Measurements from ENCODE around the gene IQGAP3.
A peak's percentile ranks its signal among the peaks of the same experiment; 100 is the strongest.

Gene IQGAP3

GRCh38 chr1:156549390-156549789 lies 23.0 kb downstream of the IQGAP3 start:
- DNase-seq (ENCODE audit: extremely low spot score, insufficient read length, low read depth) (no peak), FAIRE-seq (no peak)

- no peak for FAIRE-seq
- DNase-seq (ENCODE audit: extremely low spot score, insufficient read length, low read depth), result no peak
Observed at GRCh38 chr1:156547982-156548381, 24.4 kb downstream of the IQGAP3 start.

- FAIRE-seq (no peak), DNase-seq (ENCODE audit: extremely low spot score, insufficient read length, low read depth) (no peak)
Observed at GRCh38 chr1:156547434-156547833, 24.9 kb downstream of the IQGAP3 start.

- FAIRE-seq, result no peak
- no peak for DNase-seq (ENCODE audit: extremely low spot score, insufficient read length, low read depth)
Observed at GRCh38 chr1:156546267-156546666, 26.1 kb downstream of the IQGAP3 start.

- DNase-seq (ENCODE audit: extremely low spot score, insufficient read length, low read depth) (no peak), FAIRE-seq (no peak)
Observed at GRCh38 chr1:156544592-156545102, 27.7 kb downstream of the IQGAP3 start.

- FAIRE-seq (no peak), DNase-seq (ENCODE audit: extremely low spot score, insufficient read length, low read depth) (no peak)
Observed at GRCh38 chr1:156543066-156543465, 29.3 kb downstream of the IQGAP3 start.

GRCh38 chr1:156540955-156541354 lies 31.4 kb downstream of the IQGAP3 start:
- DNase-seq (ENCODE audit: extremely low spot score, insufficient read length, low read depth) (no peak), FAIRE-seq (no peak)

GRCh38 chr1:156539818-156540355 lies 32.5 kb downstream of the IQGAP3 start:
- DNase-seq (ENCODE audit: extremely low spot score, insufficient read length, low read depth) (no peak), FAIRE-seq (no peak)

GRCh38 chr1:156538711-156539440 lies 33.5 kb downstream of the IQGAP3 start:
- FAIRE-seq (no peak), DNase-seq (ENCODE audit: extremely low spot score, insufficient read length, low read depth) (no peak)

GRCh38 chr1:156537027-156537426 lies 35.3 kb downstream of the IQGAP3 start:
- no peak for FAIRE-seq
- no peak for DNase-seq (ENCODE audit: extremely low spot score, insufficient read length, low read depth)

GRCh38 chr1:156534424-156535060 lies 37.8 kb downstream of the IQGAP3 start:
- FAIRE-seq (no peak), DNase-seq (ENCODE audit: extremely low spot score, insufficient read length, low read depth) (no peak)

- no peak for FAIRE-seq
- DNase-seq (ENCODE audit: extremely low spot score, insufficient read length, low read depth), result no peak
Observed at GRCh38 chr1:156533568-156534220, 38.7 kb downstream of the IQGAP3 start.

GRCh38 chr1:156532374-156532773 lies 40.0 kb downstream of the IQGAP3 start:
- DNase-seq (ENCODE audit: extremely low spot score, insufficient read length, low read depth) (no peak), FAIRE-seq (no peak)

GRCh38 chr1:156530006-156530405 lies 42.4 kb downstream of the IQGAP3 start:
- FAIRE-seq (no peak), DNase-seq (ENCODE audit: extremely low spot score, insufficient read length, low read depth) (no peak)

GRCh38 chr1:156528875-156529425 lies 43.4 kb downstream of the IQGAP3 start:
- DNase-seq (ENCODE audit: extremely low spot score, insufficient read length, low read depth), result no peak
- no peak for FAIRE-seq

- no peak for DNase-seq (ENCODE audit: extremely low spot score, insufficient read length, low read depth)
- no peak for FAIRE-seq
Observed at GRCh38 chr1:156528231-156528630, 44.1 kb downstream of the IQGAP3 start.

GRCh38 chr1:156527584-156527983 lies 44.8 kb downstream of the IQGAP3 start:
- DNase-seq (ENCODE audit: extremely low spot score, insufficient read length, low read depth) (no peak), FAIRE-seq (no peak)

- no peak for FAIRE-seq
- DNase-seq (ENCODE audit: extremely low spot score, insufficient read length, low read depth), result no peak
Observed at GRCh38 chr1:156525856-156526489, 46.4 kb downstream of the IQGAP3 start.

- FAIRE-seq, result peak; percentile 42
- no peak for DNase-seq (ENCODE audit: extremely low spot score, insufficient read length, low read depth)
Observed at GRCh38 chr1:156525071-156525501, 47.3 kb downstream of the IQGAP3 start.

GRCh38 chr1:156524481-156524869 lies 47.9 kb downstream of the IQGAP3 start:
- FAIRE-seq (no peak), DNase-seq (ENCODE audit: extremely low spot score, insufficient read length, low read depth) (no peak)

All from GM18507 (cell line).